Measurements from ENCODE around the gene WDR93.

WDR93 gene

GRCh38 chr15:89690276-89691218, at the start of gene WDR93, which contains the start of gene PEX11A:
Gene WDR93, plus strand, starts transcription at chr15:89690811. Its CDS starts 10,936 bp downstream, at chr15:89701747.
Gene PEX11A, minus strand, starts transcription at chr15:89690754. Its CDS starts 122 bp downstream, at chr15:89690632.
- no peak for DNase-seq

DNA sequence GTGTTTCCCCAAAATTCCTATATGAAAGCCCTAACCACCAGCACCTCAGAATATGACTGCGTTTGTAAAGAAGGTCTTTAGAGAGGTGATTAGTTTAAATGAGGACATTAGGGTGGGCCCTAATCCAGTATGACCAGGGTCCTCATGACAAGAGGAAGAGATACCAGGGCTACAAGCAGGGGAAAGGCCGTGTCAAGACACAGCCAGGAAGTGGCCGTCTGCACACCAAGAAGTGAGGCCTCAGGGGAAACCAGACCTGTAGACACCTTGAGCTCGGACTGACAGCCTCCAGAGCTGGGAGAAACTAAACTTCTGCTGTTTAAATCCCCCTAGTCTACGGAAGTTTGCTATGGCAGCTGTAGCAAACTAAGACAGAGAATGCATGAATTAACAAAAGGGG, 49.6 kb upstream of the WDR93 start:
- no peak for DNase-seq

GRCh38 chr15:89642106-89642505, 48.5 kb upstream of the WDR93 start:
- DNase-seq = no peak

GRCh38 chr15:89645680-89646079, 44.9 kb upstream of the WDR93 start:
- no peak for DNase-seq

- DNase-seq = no peak
These were observed 44.0 kb upstream of the WDR93 start for GRCh38 chr15:89646416-89647141.

GRCh38 chr15:89647191-89647851, 43.3 kb upstream of the WDR93 start:
- DNase-seq = no peak

- DNase-seq = no peak
These were observed 42.3 kb upstream of the WDR93 start for GRCh38 chr15:89648106-89649012.

- no peak for DNase-seq
These were observed 41.5 kb upstream of the WDR93 start for GRCh38 chr15:89649013-89649625.

DNA sequence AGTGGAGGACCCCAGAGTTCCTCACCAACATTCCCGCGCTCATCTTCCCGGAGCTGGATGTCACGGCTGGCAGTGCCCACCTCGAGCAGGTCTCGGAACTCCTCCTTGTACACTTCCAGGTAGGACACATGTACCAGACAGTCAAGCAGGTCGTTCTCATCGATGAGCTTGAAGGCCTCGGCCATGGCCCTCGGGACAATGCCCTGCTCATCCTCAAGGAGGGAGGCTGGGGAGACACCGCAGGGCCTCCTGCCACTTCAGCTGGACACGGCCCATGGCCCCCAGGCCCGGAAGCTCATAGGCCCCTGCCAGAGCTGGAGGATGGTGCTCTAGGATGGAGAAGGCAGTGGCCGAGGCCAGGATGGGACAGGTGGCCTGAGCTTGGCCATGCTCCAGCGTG, 40.9 kb upstream of the WDR93 start:
- DNase-seq = no peak

GRCh38 chr15:89652131-89652530, 38.5 kb upstream of the WDR93 start:
- DNase-seq = no peak

- DNase-seq = no peak
These were observed 37.9 kb upstream of the WDR93 start for GRCh38 chr15:89652666-89653065.

- no peak for DNase-seq
These were observed 37.0 kb upstream of the WDR93 start for GRCh38 chr15:89653578-89653977.

DNA sequence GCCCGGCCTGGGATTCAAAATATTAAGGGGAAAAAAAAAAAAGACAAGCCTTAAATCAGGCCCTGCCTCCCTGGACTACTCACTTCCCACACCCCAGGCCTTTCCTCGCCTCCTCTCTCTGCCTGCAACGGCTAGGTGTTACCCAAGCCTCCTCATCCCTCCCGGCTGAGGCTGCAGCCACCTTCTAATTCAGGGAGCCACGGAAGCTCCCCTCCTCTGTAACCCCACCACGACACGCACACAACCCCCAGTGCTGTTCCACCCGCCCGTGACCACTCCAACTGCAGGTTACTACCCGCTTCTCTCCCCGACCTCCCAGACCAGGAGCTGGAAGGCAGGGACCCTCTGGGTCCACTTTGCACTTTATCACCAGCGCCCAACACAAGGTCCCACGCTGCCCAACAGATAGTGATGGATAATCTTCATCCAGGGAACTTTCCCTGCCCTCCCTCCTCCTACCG, 36.3 kb upstream of the WDR93 start:
- no peak for DNase-seq

- DNase-seq = no peak
These were observed 35.5 kb upstream of the WDR93 start, which contains the start of gene KIF7 for GRCh38 chr15:89654847-89655805. Gene KIF7, minus strand, starts transcription at chr15:89655467. Its CDS starts 2,537 bp downstream, at chr15:89652930.

- DNase-seq = no peak
These were observed 34.3 kb upstream of the WDR93 start for GRCh38 chr15:89656116-89656815.

GRCh38 chr15:89657686-89658200, 32.9 kb upstream of the WDR93 start:
- no peak for DNase-seq

- no peak for DNase-seq
These were observed 31.3 kb upstream of the WDR93 start for GRCh38 chr15:89659295-89659694.

GRCh38 chr15:89660556-89660955, 30.1 kb upstream of the WDR93 start:
- no peak for DNase-seq

DNA sequence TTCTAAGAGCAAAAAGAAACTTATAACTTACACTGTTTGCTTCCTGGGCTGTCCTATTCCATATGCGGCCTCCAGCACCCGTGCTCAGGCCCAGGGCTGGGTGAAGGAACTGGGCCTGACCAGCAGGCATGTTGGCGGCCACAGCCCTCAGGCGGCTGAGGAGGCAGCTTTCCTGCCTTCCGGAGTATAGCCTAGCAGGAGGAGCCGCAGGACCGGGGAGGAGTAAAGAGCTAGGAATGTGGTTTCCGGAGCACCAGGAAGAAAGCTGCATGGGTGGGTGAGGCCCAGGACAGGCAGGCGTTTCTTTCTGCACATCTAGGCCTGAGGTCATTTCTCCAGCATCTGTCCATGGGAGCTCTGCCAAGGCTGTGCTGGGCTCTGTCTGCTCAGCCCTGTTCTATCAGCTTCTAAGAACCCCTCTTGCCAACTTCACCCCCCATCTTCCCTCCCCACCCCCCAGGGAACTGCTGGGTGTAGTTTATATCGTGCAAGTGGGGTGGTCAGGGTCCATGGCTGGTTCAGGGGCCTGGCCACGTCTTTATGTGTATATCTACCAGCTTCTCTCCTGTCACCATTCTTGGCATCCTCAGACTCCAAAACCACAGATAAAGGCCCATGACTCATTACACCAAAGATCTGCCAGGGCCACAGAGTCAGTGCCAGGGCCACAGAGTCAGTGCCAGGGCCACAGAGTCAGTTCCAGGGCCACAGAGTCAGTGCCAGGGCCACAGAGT, 27.6 kb upstream of the WDR93 start:
- DNase-seq = no peak
